A673 (cell line): ENCODE data around the gene PTGES. TPM values are rescaled to one million over a fixed set of nuclear protein-coding genes. Genes with fewer than 3 reads are reported as not detected.
"Not testable (repeated sequence)": the region's sequence is repeated elsewhere in the genome, so short reads cannot be mapped to it uniquely, and the experiment has no call there.

Source experiments
- BruUV-seq: library from RNA; stranded (reverse); fragments of 400-500 nt; replicated peaks from 2 replicates; lab custom pipeline; 2021; lab: Mats Ljungman, UMichigan
- CTCF ChIA-PET: fragments of 300-600 bp; sonication (Branson Sonifier 250); formaldehyde crosslinking; loops from one replicate; lab custom pipeline; 2022; ENCODE audit warnings: antibody characterized with exemption; lab: Charles Lee
- POLR2A ChIA-PET: fragments of 300-600 bp; sonication (Branson Sonifier 250); formaldehyde crosslinking; loops from one replicate; lab custom pipeline; 2022; ENCODE audit warnings: antibody characterized with exemption; ENCODE audit not compliant: low non-redundant PET; lab: Charles Lee
- DNase-seq: peaks from one replicate; pipeline ENCODE4 v3.0.0-alpha.2; 2015; ENCODE audit warnings: low spot score
- H3K27ac ChIP-seq: fragments of 200-600 bp; sonication (generic); 2 replicates; pipeline ENCODE4 v1.5.1; 2016; ENCODE audit warnings: mixed run types, low read depth, mild to moderate bottlenecking, mixed read lengths, antibody characterized with exemption, low read length; ENCODE audit not compliant: poor library complexity, severe bottlenecking
- H3K27me3 ChIP-seq: fragments of 200-600 bp; sonication (generic); replicated peaks from 2 replicates; pipeline ENCODE4 v1.6.1; 2017; ENCODE audit warnings: mixed run types, low read depth, mild to moderate bottlenecking, mixed read lengths, antibody characterized with exemption, low read length; ENCODE audit not compliant: insufficient read depth, poor library complexity
- H3K36me3 ChIP-seq: fragments of 200-600 bp; sonication (generic); 2 replicates; pipeline ENCODE4 v1.6.1; 2016; ENCODE audit warnings: mixed run types, mild to moderate bottlenecking, mixed read lengths, antibody characterized with exemption, low read length; ENCODE audit not compliant: insufficient read depth, poor library complexity, severe bottlenecking
- H3K4me1 ChIP-seq: fragments of 200-600 bp; sonication (generic); 2 replicates; pipeline ENCODE4 v1.6.1; 2017; ENCODE audit warnings: mixed run types, mild to moderate bottlenecking, mixed read lengths, antibody characterized with exemption, low read length; ENCODE audit not compliant: insufficient read depth, poor library complexity, severe bottlenecking
- H3K4me3 ChIP-seq: fragments of 200-600 bp; sonication (generic); 2 replicates; pipeline ENCODE4 v1.5.1; 2016; ENCODE audit warnings: low read depth, mixed run types, mild to moderate bottlenecking, mixed read lengths, low read length; ENCODE audit not compliant: poor library complexity, severe bottlenecking
- H3K9me3 ChIP-seq: fragments of 200-600 bp; sonication (generic); 2 replicates; pipeline ENCODE4 v1.6.1; 2016; ENCODE audit warnings: mixed run types, low read depth, mild to moderate bottlenecking, mixed read lengths, antibody characterized with exemption, low read length; ENCODE audit not compliant: poor library complexity, severe bottlenecking
- EZH2 ChIP-seq: fragments of 200-600 bp; sonication (generic); IDR thresholded peaks from 2 replicates; pipeline ENCODE4 v1.6.1; 2017; ENCODE audit warnings: borderline replicate concordance, low read depth, mild to moderate bottlenecking, mixed read lengths, antibody characterized with exemption, low read length; ENCODE audit not compliant: poor library complexity, severe bottlenecking
- intact Hi-C: fragments of 100-400 bp; cut with micrococcal nuclease; formaldehyde crosslinking; loops from one replicate; pipeline ENCODE4 v1.10.0; 2022; ENCODE audit not compliant: unreplicated experiment
- total RNA-seq: library from RNA; stranded (reverse); gene quantifications from 2 replicates; pipeline ENCODE4 v1.2.3, GENCODE V29; 2021
- TF ChIP-seq, protein P1 (sequence below): fragments of 300-800, 200-600 bp; sonication (generic); conservative IDR thresholded peaks from 2 replicates; pipeline ENCODE4 v1.5.1; 2017; ENCODE audit warnings: low read depth, mild to moderate bottlenecking, antibody characterized with exemption, low read length, moderate library complexity, mixed read lengths

PTGES gene
- total RNA-seq, 1 experiment from 2014 or later = 0.80 TPM

DNA sequence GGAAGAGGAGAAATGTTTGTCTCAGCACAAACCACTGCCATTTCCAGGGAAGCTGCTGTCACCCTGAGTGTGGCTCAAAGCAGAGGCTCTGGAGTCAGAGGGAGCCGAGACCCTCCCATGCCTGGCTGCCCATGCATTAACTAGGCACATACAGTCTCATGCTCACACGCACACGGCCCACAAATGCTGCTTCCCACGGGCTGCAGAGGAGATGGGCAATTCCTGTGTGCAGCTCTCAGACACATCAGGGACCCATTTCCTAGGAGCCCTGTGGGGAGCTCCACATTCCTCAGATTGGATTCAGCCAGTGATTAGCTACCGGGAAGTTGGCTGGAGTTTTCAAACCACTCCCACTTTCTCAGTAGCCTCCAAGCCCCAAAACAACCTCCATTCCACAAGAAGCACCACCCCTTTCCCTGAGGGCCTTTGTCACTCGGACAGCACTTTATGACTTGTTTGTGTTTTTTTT, 9.1 kb upstream of the PTGES start:
- no peak overlapping the region for H3K4me3 ChIP-seq
- no TSS peak for BruUV-seq
- no peaks in the 10 kb centered on the region for H3K27me3 ChIP-seq
- DNase-seq = peak; percentile 33
- ChIA-PET POLR2A (interaction anchor here (0.5 to 0.7 kb wide), 2 partner anchors 14 to 38 kb away, joined by 7 to 10 read pairs; no protein-coding TSS in a partner anchor), CTCF (interaction anchor here (0.7 to 1.1 kb wide), 2 partner anchors 32 to 630 kb away, joined by 3 to 7 read pairs; no protein-coding TSS in a partner anchor)
- H3K36me3 ChIP-seq = no peaks in the 10 kb centered on the region
- no peak overlapping the region for H3K27ac ChIP-seq
- H3K9me3 ChIP-seq = no peaks in the 10 kb centered on the region
- intact Hi-C loops = no loop called here
- TF ChIP-seq, protein P1, sequence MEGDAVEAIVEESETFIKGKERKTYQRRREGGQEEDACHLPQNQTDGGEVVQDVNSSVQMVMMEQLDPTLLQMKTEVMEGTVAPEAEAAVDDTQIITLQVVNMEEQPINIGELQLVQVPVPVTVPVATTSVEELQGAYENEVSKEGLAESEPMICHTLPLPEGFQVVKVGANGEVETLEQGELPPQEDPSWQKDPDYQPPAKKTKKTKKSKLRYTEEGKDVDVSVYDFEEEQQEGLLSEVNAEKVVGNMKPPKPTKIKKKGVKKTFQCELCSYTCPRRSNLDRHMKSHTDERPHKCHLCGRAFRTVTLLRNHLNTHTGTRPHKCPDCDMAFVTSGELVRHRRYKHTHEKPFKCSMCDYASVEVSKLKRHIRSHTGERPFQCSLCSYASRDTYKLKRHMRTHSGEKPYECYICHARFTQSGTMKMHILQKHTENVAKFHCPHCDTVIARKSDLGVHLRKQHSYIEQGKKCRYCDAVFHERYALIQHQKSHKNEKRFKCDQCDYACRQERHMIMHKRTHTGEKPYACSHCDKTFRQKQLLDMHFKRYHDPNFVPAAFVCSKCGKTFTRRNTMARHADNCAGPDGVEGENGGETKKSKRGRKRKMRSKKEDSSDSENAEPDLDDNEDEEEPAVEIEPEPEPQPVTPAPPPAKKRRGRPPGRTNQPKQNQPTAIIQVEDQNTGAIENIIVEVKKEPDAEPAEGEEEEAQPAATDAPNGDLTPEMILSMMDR = no peak
- no peak for TF ChIP-seq EZH2
- H3K4me1 ChIP-seq = no peaks in the 10 kb centered on the region

DNA sequence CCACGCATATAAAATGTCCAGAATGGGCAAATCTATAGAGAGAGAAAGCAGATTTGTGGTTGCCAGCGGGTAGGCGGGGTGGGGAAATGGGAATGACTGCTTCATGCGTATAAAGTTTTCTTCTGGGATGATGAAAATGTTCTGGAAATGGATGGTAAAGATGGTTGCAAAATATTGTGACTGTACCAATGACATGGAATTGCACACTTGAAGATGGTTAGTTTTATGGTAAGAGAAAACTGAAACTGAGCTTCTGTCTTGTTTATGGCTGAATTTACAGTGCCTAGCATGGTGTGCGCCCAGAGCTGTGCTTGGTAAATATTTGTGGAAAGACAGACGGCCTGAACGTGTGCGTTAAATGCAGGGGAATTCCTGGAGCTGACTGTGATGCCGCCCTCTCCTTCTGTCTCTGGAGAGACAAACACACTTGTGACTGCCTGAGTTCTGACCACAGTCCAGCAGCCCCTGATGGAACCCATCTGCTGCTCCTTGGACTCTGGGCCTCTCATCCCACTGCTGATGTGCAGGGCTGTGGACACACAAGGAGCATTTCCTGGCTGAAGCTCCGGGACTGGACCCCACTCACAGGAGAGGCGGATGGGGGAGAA, 8.6 kb upstream of the PTGES start:
- no TSS peak for BruUV-seq
- no peaks in the 10 kb centered on the region for H3K27me3 ChIP-seq
- H3K36me3 ChIP-seq = no peaks in the 10 kb centered on the region
- no peaks in the 10 kb centered on the region for H3K4me1 ChIP-seq
- CTCF ChIA-PET = interaction anchor here (0.7 to 1.1 kb wide), 2 partner anchors 32 to 630 kb away, joined by 3 to 7 read pairs; no protein-coding TSS in a partner anchor
- TF ChIP-seq, protein P1 = no peak
- no peak for TF ChIP-seq EZH2
- no peak for DNase-seq
- no peak overlapping the region for H3K4me3 ChIP-seq
- intact Hi-C loops = no loop called here
- POLR2A ChIA-PET = interaction anchor here (0.5 to 0.7 kb wide), 2 partner anchors 15 to 39 kb away, joined by 7 to 10 read pairs; no protein-coding TSS in a partner anchor
- no peaks in the 10 kb centered on the region for H3K9me3 ChIP-seq
- no peak overlapping the region for H3K27ac ChIP-seq

DNA sequence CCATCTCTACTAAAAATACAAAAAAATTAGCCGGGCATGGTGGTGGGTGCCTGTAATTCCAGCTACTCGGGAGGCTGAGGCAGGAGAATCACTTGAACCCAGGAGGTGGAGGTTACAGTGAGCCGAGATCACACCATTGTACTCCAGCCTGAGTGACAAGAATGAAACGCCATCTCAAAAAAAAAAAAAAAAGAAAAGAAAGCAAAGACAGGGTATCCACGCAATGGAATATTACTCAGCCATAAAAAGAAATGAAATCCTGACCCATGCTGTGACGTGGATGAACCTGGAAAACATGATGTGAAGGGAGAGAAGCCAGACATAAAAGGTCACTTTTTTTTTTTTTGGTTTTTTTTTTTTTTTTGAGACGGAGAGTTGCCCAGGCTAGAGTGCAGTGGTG, 7.9 kb upstream of the PTGES start:
- BruUV-seq, DNase-seq, H3K4me3 ChIP-seq, H3K9me3 ChIP-seq, intact Hi-C loops, POLR2A ChIA-PET, H3K4me1 ChIP-seq, H3K27me3 ChIP-seq, H3K27ac ChIP-seq, H3K36me3 ChIP-seq: not testable (repeated sequence)
- CTCF ChIA-PET = interaction anchor here (1.1 kb wide), 1 partner anchor 31 kb away, joined by 3 read pairs; no protein-coding TSS in a partner anchor
